Dermis blood vessel endothelial cell (primary cell): Measurements from ENCODE around the gene MECP2. TPM values are rescaled to one million over a fixed set of nuclear protein-coding genes. Genes with fewer than 3 reads are reported as not detected.
"Not testable (repeated sequence)": the region's sequence is repeated elsewhere in the genome, so short reads cannot be mapped to it uniquely, and the experiment has no call there.

Experiments used
- DNase-seq: peaks from one replicate; pipeline ENCODE4 v3.0.0; 2010
- total RNA-seq: library from RNA; depleted of rRNA; stranded (reverse); fragments of >200 nt; gene quantifications from 2 replicates; pipeline ENCODE4 v1.2.3, GENCODE V29; 2014

Gene MECP2
- total RNA-seq, 1 donor from 2014 or later, result 22.5 TPM

DNA sequence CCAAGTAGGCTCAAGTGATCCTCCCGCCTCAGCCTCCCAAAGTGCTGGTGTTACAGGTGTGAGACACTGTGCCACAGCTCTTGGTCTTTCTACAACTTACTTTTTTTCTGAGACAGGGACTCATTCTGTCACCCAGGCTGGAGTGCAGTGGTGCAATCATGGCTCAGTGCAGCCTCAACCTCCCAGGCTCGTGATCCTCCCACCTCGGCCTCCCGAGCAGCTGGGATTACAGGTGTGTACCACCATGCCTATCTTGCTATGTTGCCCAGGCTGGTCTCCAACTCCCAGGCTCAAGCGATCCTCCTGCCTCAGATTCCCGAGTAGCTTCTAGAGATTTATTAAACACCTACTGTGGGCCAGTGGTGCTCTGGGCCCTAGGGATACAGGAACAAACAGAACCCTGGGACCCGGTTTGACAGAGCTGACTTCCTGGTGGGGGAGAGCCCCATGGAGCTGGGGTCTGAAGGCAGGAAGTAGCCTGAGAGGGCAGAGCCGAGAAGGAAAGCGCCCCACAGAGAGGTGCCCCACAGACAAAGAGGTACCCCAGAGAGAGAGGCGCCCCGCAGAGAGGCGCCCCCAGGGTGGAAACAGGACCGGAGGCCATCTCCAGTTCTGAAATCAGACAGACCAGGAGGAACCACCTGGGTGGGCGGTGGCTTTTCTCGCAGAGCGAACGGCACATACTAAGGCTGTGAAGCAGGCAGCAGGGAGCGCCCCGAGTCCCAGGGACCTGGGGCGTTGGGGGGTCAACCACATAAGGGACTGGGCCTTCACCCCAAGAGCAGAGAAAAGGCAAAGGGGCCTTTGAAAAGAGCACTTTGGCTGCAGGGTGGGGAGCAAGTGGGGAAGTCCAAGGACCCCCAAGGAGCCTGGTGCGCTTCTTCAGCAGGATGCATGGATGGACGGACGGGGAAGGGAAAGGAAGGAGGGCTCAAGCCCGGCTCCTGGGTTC is 82.8 kb downstream of the MECP2 start:
- no peak for DNase-seq

DNA sequence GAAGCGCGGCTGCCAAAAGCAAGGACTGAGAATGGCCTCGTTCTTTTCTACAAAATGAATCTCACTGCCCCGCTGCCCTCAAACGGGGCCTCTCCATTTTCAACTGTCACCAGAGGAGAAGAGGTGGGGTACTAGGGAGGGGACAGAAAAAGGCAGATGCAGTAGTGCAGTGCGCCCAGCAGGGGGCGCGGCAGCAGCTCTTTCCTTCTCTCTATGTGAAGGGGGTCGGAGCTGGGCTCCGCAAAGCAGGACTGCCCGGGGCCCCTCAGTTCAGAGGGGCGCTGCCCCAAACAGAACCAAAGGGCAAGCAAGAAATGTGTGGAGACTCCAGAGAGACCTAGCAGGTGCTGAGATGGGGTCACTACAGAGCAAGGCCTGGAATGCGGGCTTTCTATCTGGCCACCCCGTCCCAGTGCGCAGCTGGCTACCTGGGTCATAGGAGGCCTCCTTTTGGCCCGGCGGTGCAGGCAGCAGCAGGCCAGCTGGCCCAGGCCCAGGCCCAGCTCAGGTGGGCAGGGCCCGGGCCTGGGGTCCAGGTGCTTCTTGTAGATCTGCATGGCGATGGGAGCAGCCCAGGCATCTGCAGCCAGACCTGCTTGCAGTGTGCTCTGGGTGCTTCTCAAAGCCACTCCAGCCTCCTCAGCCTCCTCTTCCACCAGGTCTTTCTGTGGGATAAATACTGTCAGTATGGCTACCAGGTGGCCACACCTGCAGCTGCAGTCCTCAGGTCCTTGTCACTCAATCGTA is 83.7 kb downstream of the MECP2 start:
- DNase-seq, result peak; percentile 54

DNA sequence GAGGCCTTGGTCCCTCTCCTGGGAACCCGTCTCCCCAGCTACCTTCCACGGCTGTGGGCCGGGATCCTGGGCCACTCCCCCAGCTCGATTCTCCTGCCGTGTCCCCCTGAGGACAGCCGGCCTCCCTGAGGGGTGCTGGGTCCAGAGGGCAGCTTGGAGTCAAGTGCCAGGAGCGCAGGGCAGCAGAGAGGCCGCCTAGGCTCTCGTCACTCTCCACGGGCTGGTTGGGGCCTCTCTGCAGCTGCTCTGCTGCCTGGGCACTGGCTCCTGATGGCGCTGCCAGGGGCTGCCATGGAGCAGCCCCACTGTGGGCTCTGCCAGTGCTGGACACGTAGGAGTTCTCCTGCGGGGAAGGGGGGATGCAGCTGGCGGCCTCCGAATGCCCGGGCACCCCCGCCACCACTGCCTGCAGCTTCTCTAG is 84.5 kb downstream of the MECP2 start:
- no peak for DNase-seq

DNA sequence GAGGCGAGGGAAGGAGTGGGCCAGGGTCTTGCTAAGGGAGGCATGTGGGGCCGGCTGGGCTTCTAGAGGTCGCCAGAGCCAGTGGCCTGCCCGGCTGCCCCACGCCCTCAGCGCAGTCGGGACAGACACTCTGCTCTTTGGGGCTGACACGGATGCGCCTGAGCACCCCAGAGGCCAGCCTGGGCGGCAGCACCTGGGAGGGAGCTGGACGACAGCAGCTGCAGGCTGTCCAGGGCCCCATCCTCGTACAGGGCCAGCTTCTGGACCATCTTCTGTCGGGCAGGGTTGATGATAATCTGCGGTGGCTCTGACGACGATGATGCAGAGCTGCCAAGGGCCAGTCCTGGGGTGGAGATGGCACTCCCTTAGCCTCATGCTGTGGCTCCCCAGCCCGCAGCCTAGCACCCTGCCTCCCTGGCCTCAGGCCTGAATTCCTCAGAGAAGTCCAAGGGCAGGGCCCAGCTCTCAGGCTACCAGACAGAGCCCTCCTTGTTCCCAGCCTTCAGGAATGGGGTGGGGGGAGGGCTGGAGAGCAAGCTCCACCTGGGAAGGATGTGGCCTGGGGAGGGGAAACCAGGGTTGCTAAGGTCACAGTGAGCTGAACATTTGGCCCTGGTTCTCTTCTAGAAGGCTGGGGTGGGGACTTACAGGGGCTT is 85.1 kb downstream of the MECP2 start:
- DNase-seq, result peak; percentile 5

DNA sequence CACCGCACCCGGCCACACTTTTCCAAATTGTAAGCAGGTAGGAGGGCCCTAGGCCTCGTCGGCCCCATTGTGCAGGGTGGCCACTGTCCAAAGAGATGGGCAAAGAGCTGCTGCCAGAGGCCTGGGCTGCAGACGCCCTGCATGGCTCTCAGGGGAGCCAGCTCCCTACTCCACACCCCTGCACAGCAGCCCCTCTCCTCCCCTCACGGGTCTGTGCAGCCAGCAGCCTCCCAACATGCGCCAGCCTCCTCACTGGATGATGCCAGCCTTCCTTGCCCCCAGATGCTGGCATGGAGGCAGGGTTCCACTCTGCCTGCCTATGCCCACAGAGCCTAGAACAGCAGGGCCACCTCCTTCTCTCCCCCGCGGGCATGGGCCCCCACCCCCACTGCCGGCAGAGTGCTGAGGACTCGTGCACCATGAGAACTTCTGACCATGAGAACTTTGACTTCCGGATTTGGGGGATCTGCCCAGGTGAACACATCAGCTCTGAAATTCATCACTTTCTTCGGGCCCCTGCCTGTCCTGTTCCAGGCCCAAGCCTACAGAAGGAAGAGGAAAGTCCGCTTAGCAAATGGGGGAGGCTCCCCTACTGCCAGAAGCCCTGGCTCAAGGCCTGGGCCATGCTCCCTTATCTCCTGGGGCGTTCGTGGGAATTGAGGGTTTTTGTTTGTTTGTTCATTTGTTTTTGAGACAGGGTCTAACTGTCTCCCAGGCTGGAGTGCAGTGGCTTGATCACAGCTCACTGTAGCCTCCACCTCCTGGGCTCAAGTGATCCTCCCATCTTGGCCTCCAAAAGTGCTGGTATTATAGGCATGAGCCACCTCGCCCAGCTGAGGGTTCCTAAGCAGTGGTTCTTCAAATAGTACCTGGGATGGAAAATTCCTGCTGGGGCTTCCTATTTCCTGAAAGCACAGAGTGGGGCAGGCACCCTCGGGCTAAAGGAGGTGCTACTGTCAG is 85.9 kb downstream of the MECP2 start:
- no peak for DNase-seq

DNA sequence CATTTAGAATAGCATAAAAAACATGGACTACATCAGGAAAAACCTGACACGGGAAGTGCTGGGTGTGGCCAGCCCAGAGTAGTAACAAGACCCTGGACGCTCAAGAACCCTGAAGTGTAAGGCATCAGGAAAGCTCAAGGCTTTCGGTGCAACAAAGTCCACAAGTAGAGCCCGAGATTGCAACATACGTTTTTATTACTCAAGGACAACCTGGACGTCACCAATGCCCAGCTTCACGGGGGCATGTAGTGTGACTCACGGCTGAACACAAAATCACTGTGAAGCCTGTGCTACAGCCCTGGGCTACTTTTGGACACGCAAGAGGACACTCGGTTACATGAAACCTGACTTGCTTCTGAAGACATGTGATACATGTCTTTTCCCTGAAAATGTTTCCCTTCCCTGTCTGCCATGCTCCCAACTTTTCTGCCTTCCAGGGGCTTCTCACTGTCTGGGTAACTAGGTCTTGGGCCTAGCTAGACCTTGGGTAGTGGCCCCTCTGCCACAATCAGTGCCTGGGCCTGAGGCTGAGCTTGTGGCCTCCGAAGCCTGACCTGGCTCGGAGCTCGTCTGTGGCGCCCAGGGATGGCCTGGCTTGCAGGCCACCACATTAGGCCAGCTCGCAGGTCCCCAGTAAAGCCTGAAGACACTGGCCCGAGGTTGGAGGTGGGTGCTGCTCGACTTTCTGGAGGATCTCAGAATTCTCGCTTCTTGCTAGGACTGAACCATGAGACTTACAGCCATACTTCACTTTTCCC is 87.0 kb downstream of the MECP2 start:
- no peak for DNase-seq

DNA sequence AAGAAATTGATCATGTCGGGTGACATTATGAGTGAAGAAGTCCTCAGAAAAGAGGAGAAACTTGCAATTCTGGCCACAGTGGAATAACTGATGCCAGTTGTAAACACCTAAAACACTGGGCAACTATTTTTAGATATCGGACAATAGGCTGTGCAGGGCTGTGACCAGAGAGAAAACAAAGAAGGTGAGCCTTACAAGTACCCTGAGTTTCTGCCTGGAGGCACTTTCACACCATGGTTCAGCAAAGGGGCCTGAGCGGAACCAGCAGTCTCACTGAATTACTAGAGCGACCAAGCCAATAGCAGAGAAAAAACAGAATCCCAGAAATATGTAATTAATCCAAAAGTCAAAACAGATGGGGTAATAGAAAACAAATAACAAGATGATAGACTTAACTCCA is 89.0 kb downstream of the MECP2 start:
- no peak for DNase-seq

DNA sequence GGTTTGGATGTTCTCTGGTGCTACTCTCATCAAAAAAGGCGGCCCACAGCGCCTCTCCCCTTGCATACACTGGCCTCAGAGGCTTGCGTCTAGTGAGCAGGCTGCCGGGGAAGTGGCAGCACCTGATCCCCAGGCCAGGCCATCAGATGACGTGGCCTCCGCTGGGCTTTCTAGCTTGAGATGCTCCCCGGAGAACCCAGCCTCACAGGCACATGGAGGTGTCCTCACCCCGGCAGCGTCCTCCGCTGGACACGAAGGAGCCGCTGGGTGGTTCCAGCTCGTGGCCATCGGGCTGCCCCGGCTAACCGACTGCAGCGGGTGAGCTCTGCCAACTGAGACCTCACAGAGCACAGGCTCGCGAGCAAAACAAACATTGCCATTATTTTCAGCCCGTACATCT is 90.6 kb downstream of the MECP2 start:
- DNase-seq, result no peak

DNA sequence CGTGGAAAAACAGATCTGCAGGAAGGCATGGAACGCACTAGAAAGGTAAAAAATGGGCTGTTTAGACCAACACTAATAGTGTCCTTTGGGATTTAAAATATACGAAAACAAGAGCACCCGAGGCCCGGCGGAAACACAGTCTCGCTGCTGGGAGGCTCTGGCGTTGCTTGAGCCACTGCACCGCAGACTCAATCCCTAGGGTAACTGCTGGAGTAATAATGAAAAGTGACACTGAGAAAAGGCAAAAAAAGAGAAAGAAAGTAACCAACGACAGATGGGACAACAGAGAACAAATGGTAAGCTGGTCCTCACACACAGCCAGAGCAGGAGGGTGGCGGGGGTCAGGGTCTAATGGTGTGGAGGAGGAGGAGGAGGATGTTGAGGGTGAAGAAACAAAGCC is 93.2 kb downstream of the MECP2 start:
- DNase-seq, result no peak

DNA sequence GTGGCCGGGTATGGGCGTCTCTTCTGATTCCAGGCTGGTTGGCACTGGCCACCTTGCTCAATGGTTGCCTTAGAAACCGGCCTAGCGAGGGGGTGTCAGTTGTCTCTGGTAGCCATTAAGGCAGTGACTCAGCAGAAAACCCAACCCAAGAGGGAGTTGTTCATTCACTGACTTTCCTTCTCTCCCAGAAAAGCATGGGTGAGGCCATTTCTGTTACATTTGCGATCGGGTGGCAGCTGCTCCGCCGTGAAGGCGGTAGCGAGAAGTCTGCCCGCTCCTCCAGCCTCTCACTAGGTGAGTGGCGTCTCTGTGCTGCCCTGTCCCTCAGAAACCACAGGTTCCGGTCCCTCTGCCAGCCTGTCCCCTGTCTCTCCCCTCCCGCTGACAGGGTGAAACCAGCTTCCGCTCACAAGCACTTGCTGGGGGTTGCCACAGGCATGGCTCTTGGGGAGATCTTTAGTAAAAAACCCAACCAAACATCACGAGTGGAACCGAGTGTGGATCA is 95.2 kb downstream of the MECP2 start:
- peak; percentile 7 for DNase-seq

DNA sequence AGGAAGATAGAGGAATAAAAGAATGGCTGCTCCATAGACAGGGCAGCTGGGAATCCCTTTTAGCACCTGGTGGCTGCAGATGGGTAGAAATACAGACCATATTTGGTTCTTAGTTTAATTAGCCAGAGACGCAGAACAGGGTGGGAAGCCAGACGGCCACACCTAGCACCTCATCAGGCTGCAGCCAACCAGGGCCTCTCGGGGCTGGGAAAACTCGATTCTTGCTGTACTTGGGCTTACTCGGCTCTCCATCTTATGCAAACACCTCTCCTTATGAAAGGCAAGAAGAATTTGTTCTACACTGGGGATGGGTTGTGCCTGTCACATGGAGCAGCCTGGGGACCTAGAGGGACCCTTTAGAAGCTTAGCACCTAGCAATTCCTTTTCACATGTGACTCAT is 97.5 kb downstream of the MECP2 start:
- DNase-seq, result no peak

DNA sequence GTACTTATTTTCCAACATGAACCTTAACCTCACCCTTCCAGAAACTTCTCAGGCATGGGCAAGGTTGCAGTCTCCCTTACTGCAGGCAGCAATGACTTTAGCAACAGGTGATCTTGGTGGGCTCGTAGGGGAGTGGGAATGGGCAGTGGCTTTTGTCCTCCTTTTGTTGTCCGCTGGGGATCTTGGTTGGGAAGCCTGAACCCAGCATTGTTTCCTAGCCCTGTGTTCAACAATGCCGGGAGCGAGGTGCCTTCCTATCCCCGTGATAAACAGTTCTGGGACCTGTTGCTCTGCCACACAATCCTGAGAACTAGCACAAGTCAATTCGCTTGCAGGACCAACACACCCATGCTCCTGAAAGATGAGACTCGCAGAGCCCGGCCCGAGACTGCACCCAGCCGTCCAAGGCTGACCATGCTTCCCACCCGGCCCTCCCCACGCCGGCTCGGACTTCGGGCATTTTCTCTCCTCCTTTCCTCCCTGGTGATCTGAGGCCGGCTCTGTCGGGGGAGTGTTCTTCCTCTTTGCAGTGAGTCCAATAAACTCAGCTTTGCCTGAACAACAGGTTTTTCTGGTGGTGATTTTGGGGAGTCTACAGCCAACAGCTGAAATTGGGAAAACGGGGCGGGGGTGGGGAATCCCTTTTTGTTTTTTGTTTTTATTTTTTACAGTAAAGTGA is 98.0 kb downstream of the MECP2 start:
- DNase-seq, result peak; percentile 10

DNA sequence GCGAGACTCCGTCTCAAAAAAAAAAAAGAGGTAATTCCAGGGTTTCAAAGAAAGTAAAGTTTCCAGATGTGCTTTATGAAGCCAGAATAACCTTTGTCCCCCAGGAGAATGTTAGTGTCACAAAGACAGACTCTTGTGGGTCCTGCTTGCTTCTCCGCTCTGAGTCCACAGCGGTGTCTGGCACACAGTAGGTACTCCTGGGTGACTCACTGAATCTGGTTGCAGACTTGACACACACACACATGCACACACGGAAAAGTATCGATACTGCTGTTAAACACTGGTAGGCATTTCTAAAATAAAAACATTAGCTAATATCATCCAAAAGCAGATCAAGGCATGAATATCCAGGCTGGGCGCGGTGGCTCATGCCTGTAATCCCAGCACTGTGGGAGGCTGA is 102.0 kb downstream of the MECP2 start:
- no peak for DNase-seq

DNA sequence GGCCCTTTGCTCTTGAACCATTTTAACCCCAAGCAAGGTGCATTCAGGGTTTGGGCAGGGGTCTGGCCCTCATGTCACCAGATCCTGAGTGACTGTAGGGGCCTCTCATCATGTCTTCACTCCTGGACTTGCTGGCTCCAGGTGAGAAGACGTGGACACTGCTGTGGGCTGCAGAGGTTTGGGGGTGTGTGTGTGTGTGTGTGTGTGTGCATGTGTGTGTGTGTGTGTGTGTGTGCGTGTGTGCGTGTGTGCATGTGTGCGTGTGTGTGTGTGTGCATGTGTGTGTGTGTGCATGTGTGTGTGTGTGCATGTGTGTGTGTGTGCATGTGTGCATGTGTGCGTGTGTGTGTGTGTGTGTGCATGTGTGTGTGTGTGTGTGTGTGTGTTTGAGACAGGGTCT is 103.1 kb downstream of the MECP2 start:
- not testable (repeated sequence) for DNase-seq

DNA sequence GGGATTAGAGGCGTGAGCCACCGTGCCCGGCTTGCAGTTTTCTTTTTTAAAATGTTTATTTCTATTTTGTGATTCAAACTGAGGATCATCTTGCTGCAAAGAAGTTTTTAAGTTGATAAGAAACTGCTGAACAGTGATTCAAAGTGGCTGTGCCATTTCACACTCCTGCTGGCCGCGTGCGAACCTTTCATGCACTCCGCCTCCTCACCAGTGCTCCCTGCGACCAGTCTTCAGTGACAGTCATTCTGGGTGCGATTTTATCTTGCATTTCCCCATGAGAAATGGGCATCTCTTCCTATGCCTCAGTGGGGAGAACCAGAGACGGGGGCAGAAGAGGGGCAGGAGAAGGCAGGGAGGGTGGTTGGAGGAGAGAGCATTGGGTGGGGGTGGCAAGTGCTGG is 103.5 kb downstream of the MECP2 start:
- no peak for DNase-seq

DNA sequence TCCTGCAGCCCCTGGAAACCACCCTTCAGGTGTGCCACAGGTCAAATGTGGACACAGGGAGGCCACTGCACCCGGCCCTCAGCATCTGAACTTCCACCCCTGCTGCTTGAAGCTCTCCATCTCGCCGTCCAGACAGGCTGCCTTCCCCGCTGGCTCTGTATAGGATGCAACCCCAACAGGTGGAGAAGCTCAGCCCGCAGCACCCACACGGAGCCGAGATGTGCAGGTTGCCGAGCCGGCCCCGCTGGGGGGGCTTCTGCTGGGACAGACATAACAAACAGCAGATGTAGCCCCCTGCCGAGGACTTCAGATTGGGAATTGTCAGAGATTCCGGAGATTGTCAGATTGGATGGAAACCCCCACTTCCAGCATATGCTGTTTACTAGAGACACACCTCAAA is 104.4 kb downstream of the MECP2 start:
- no peak for DNase-seq

DNA sequence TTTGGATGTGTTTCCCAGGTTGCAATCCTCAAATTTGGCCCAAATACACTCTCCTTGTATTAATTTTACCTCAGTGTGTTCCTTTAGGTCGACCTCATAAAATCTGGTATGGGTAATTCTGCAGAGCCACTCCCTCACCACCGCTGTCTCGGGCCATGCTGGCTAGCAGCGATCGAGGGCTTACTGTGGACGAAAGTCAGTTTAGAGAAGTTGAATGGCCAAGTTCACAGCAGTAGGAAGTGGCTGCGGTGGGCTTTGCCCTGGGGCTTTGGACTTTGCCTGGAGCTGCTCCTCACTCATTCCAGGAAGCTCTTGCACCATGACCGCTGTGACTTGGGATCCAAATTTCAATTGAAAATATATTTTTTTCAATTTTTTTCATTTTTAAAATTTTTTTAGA is 105.3 kb downstream of the MECP2 start:
- no peak for DNase-seq

DNA sequence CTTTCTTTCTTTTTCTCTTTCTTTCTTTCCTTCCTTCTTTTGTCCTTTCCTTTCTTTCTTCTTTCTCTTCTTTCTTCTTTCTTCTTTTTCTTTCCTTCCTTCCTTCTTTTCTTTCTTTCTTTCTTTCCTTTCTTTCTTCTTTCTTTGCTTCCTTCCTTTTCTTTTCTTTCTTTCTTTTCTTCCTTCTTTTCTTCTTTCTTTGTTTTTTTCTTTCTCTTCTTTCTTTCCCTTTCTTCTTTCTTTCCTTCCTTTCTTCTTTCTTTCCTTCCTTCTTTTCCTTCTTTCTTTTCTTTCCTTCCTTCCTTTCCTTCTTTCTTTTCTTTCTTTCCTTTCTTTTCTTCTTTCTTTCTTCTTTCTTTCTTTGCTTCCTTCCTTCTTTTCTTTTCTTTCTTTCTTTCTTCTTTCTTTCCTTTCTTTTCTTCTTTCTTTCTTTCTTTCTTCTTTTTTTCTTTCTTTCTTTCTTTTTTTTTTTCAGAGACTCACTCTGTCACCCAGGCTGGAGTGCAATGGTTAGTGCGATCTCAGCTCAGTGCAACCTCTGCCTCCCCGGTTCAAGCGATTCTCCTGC is 106.4 kb downstream of the MECP2 start:
- DNase-seq, result no peak

DNA sequence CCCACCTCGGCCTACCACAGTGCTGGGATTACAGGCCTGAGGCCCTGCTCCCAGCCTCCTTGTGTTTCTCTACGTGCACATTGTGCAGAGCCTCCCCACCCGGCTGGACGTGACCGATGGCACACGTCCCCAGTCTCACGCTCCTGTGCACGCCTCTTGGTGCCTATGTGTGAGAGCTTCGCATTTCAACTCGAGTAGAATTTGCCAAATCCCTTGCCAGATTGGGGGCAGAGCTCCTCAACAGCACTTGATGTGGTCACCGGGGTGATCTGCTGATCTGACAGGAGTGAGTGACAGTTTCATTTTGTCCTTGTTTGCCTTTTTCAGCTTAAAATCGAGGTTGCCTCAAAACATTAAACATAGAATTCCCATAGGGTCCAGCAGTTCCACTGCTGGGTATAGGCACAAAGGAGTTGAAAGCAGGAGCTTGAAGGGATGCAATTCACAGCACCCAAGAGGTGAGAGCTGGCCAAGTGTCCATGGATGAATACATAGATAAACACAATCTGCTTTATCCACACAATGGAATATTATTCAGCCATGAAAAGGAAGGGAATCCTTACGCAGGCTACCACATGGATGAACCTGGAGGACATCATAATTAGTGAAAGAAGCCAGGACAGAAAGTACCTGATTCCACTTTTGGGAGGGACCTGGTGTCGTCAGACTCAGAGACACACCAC is 107.4 kb downstream of the MECP2 start:
- no peak for DNase-seq

DNA sequence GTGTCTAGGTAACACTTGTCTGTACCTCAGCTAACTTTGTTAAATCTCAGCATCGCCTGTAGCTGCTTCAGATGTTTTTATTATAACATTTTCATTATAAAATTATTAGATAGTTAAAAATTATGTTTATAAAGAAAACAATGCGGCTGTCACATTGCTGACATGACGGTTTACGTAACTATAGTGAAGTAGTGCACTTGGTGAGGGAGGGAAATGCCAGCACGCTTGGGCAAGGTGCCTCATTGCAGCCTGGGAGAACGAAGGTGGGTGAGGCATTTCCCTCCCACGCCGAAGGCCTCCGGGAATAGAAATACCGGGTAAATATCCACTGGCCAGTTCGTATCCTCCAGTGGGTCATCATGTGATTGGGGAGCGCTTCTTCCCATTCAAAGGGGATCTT is 109.0 kb downstream of the MECP2 start:
- no peak for DNase-seq
